Choroid plexus epithelial cell (primary cell): Measurements from ENCODE around the gene SH3TC1.

ENCODE experiments used
- DNase-seq: peaks from one replicate; pipeline ENCODE4 v3.0.0-alpha.2; 2010; ENCODE audit warnings: low read depth
- H3K4me3 ChIP-seq: 2 replicates; pipeline ENCODE4 v1.5.1; 2011; ENCODE audit warnings: low read depth, mild to moderate bottlenecking, control low read depth, low read length, moderate library complexity
- CTCF ChIP-seq: conservative IDR thresholded peaks from 2 replicates; pipeline ENCODE4 v1.5.1; 2011; ENCODE audit warnings: low read depth, mild to moderate bottlenecking, control low read depth, inconsistent platforms, low read length, moderate library complexity

The SH3TC1 gene

GRCh38 chr4:8278421-8279287, 79.6 kb downstream of the SH3TC1 start:
- H3K4me3 ChIP-seq, result no peak overlapping the region
- no peak for TF ChIP-seq CTCF
- peak; percentile 77 for DNase-seq

- no peak for DNase-seq
- H3K4me3 ChIP-seq, result no peak overlapping the region
- no peak for TF ChIP-seq CTCF
Measured at GRCh38 chr4:8279321-8280157, 80.4 kb downstream of the SH3TC1 start.

GRCh38 chr4:8280158-8280875, 81.2 kb downstream of the SH3TC1 start:
- TF ChIP-seq CTCF, result no peak
- H3K4me3 ChIP-seq, result no peak overlapping the region
- no peak for DNase-seq

- no peak for DNase-seq
- no peak for TF ChIP-seq CTCF
- no peak overlapping the region for H3K4me3 ChIP-seq
Measured at GRCh38 chr4:8280876-8281440, 81.9 kb downstream of the SH3TC1 start.

- no peak for TF ChIP-seq CTCF
- no peak overlapping the region for H3K4me3 ChIP-seq
- peak; percentile 77 for DNase-seq
Measured at GRCh38 chr4:8281519-8282133, 82.5 kb downstream of the SH3TC1 start.

- TF ChIP-seq CTCF, result no peak
- no peak for DNase-seq
- H3K4me3 ChIP-seq, result no peak overlapping the region
Measured at GRCh38 chr4:8282134-8282641, 83.1 kb downstream of the SH3TC1 start.
